HEK293 (cell line): ENCODE measurements around the gene ALDH18A1.
A peak's percentile ranks its signal among the peaks of the same experiment; 100 is the strongest.

ENCODE experiments used
- CTCF ChIA-PET: fragments of 350-600 bp; formaldehyde crosslinking; extraction: SDS; loops from one replicate; lab custom pipeline; 2021; ENCODE audit warnings: antibody characterized with exemption; lab: Yijun Ruan, JAX
- POLR2A ChIA-PET: fragments of 300-600 bp; formaldehyde crosslinking; extraction: SDS; loops from one replicate; lab custom pipeline; 2020; ENCODE audit warnings: antibody characterized with exemption, inconsistent platforms; lab: Yijun Ruan, JAX
- H3K27ac ChIP-seq: fragments of 200-500 bp; sonication (Bioruptor generic); 2 replicates; pipeline ENCODE4 v1.5.1; 2014; ENCODE audit warnings: low read depth, low read length, control low read depth, inconsistent platforms; ENCODE audit errors: extremely low read depth
- H3K36me3 ChIP-seq, 2 experiments: fragments of 200-500 bp in 1 of 2; sonication (Bioruptor generic) in 1 of 2; 1 replicate in 1 of 2; 2 replicates in 1 of 2; pipeline ENCODE4 v1.5.1; 2014 to 2017; ENCODE audit warnings: inconsistent platforms in 2 of 2, low read length in 2 of 2; ENCODE audit not compliant: control insufficient read depth in 2 of 2, insufficient read depth in 1 of 2
- H3K4me1 ChIP-seq: fragments of 200-500 bp; sonication (Bioruptor generic); 2 replicates; pipeline ENCODE4 v1.5.1; 2014; ENCODE audit warnings: mild to moderate bottlenecking, low read length, inconsistent platforms; ENCODE audit not compliant: control insufficient read depth, insufficient read depth
- H3K4me3 ChIP-seq: 2 replicates; pipeline ENCODE4 v1.5.1; 2011; ENCODE audit warnings: low read depth, mild to moderate bottlenecking, control low read depth, low read length, moderate library complexity
- H3K9me3 ChIP-seq: fragments of 200-500 bp; sonication (Bioruptor generic); 2 replicates; pipeline ENCODE4 v1.5.1; 2014; ENCODE audit warnings: low read depth, low read length, inconsistent platforms; ENCODE audit not compliant: control insufficient read depth, insufficient read depth
- IKZF3 ChIP-seq: fragments of 450-650 bp; IDR thresholded peaks from 2 replicates; pipeline ENCODE4 v1.5.0; 2018; ENCODE audit warnings: missing biosample characterization, mild to moderate bottlenecking, missing genetic modification characterization, moderate library complexity
- KLF8 ChIP-seq: fragments of 450-650 bp; formaldehyde crosslinking; IDR thresholded peaks from 2 replicates; pipeline ENCODE4 v1.5.1; 2016; ENCODE audit warnings: missing biosample characterization, missing genetic modification characterization
- SP7 ChIP-seq: fragments of 450-650 bp; formaldehyde crosslinking; IDR thresholded peaks from 2 replicates; pipeline ENCODE4 v1.5.1; 2016; ENCODE audit warnings: missing biosample characterization, missing genetic modification characterization
- ZBTB49 ChIP-seq: fragments of 450-650 bp; formaldehyde crosslinking; IDR thresholded peaks from 2 replicates; pipeline ENCODE4 v1.5.1; 2016; ENCODE audit warnings: missing biosample characterization, missing genetic modification characterization, low read depth
- ZNF138 ChIP-seq: fragments of 450-650 bp; formaldehyde crosslinking; IDR thresholded peaks from 2 replicates; pipeline ENCODE4 v1.5.1; 2016; ENCODE audit warnings: missing biosample characterization, missing genetic modification characterization, borderline replicate concordance
- ZNF140 ChIP-seq: fragments of 450-650 bp; formaldehyde crosslinking; IDR thresholded peaks from 2 replicates; pipeline ENCODE4 v1.5.1; 2016; ENCODE audit warnings: missing biosample characterization, missing genetic modification characterization
- ZNF146 ChIP-seq: fragments of 450-650 bp; formaldehyde crosslinking; IDR thresholded peaks from 2 replicates; pipeline ENCODE4 v1.5.1; 2016; ENCODE audit warnings: missing biosample characterization, missing genetic modification characterization
- ZNF16 ChIP-seq: fragments of 450-650 bp; formaldehyde crosslinking; IDR thresholded peaks from 2 replicates; pipeline ENCODE4 v1.5.1; 2016; ENCODE audit warnings: low read depth, missing biosample characterization, missing genetic modification characterization
- ZNF18 ChIP-seq: fragments of 450-650 bp; formaldehyde crosslinking; IDR thresholded peaks from 2 replicates; pipeline ENCODE4 v1.5.1; 2016; ENCODE audit warnings: missing biosample characterization, missing genetic modification characterization
- ZNF214 ChIP-seq: fragments of 450-650 bp; formaldehyde crosslinking; IDR thresholded peaks from 2 replicates; pipeline ENCODE4 v1.5.1; 2017; ENCODE audit warnings: missing biosample characterization, mild to moderate bottlenecking, missing genetic modification characterization, borderline replicate concordance
- ZNF274 ChIP-seq, 2 experiments: fragments of 200-500 bp in 1 of 2; fragments of 450-650 bp in 1 of 2; sonication (Bioruptor generic) in 1 of 2; formaldehyde crosslinking in 1 of 2; IDR thresholded peaks; 2 replicates each; pipeline versions ENCODE4 v1.5.1 to v1.6.1; 2014 to 2016; ENCODE audit warnings: borderline replicate concordance in 1 of 2, inconsistent platforms in 1 of 2, low read length in 1 of 2, missing biosample characterization in 1 of 2, missing genetic modification characterization in 1 of 2
- ZNF513 ChIP-seq: fragments of 450-650 bp; IDR thresholded peaks from 2 replicates; pipeline ENCODE4 v1.5.1; 2018; ENCODE audit warnings: missing biosample characterization, missing genetic modification characterization
- ZNF555 ChIP-seq: fragments of 450-650 bp; formaldehyde crosslinking; conservative IDR thresholded peaks from 2 replicates; pipeline ENCODE4 v1.5.1; 2017; ENCODE audit warnings: missing biosample characterization, mild to moderate bottlenecking, missing genetic modification characterization, inconsistent platforms
- ZNF600 ChIP-seq: fragments of 450-650 bp; formaldehyde crosslinking; IDR thresholded peaks from 2 replicates; pipeline ENCODE4 v1.5.1; 2016; ENCODE audit warnings: missing biosample characterization, missing genetic modification characterization
- ZNF654 ChIP-seq: fragments of 450-650 bp; formaldehyde crosslinking; IDR thresholded peaks from 2 replicates; pipeline ENCODE4 v1.5.1; 2016; ENCODE audit warnings: low read depth, missing biosample characterization, missing genetic modification characterization
- ZNF660 ChIP-seq: fragments of 450-650 bp; IDR thresholded peaks from 2 replicates; pipeline ENCODE4 v1.5.1; 2018; ENCODE audit warnings: missing biosample characterization, mild to moderate bottlenecking, missing genetic modification characterization
- ZNF777 ChIP-seq: fragments of 450-650 bp; formaldehyde crosslinking; IDR thresholded peaks from 2 replicates; pipeline ENCODE4 v1.5.1; 2017; ENCODE audit warnings: missing biosample characterization, missing genetic modification characterization, borderline replicate concordance
- TF ChIP-seq, protein P1 (sequence below): fragments of 450-650 bp; formaldehyde crosslinking; IDR thresholded peaks from 2 replicates; pipeline ENCODE4 v1.5.1; 2016; ENCODE audit warnings: missing biosample characterization, missing genetic modification characterization
- TF ChIP-seq, protein P2 (sequence below): fragments of 450-650 bp; formaldehyde crosslinking; IDR thresholded peaks from 2 replicates; pipeline ENCODE4 v1.5.1; 2017; ENCODE audit warnings: missing biosample characterization, missing genetic modification characterization
- TF ChIP-seq, protein P3 (sequence below): fragments of 450-650 bp; formaldehyde crosslinking; IDR thresholded peaks from 2 replicates; pipeline ENCODE4 v1.5.1; 2016; ENCODE audit warnings: missing biosample characterization, missing genetic modification characterization

Gene ALDH18A1

DNA sequence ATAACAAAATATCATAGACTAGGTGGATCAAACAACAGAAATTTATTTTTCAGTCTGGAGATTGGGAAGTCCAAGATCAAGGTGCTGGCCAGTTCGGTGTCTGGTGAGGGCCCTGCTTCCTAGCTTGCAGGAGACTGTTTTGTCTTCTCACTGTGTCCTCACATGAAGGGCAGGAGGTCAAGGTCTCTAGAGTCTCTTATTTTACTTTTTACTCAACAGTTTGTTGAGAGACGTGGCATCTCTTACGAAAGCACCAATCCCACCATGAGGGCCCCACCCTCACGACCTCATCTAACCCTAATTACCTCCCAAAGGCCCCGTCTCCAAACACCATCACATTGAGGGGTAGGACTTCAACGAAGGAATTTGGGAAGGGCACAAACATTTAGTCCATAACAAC, 54.1 kb downstream of the ALDH18A1 start:
- Histone ChIP-seq H3K4me3 (no peak overlapping the region), H3K27ac (no peak overlapping the region), H3K4me1 (no peaks in the 10 kb centered on the region), H3K9me3 (no peaks in the 10 kb centered on the region), H3K36me3 (peaks cover 7 to 28% of the 10 kb centered on the region in 2 experiments)
- CTCF ChIA-PET = interaction anchor here (0.6 to 10.0 kb wide), 12 partner anchors 10 to 992 kb away, joined by 3 to 213 read pairs (median 8); no protein-coding TSS in a partner anchor
- POLR2A ChIA-PET = no interaction called here
- TF ChIP-seq ZNF146 = no peak
- no peak for TF ChIP-seq ZNF274 (IDR thresholded peaks at IDR 0.05; ENCODE audit: low read length)
- no peak for TF ChIP-seq ZNF274 (tag by site-specific recombination; IDR thresholded peaks at IDR 0.05; ENCODE audit: borderline replicate concordance)
- TF ChIP-seq ZNF777 = no peak
- no peak for TF ChIP-seq ZNF18 (tag by site-specific recombination)
- no peak for TF ChIP-seq KLF8 (tag by site-specific recombination)
- no peak for TF ChIP-seq ZNF555
- TF ChIP-seq ZNF214 (tag by site-specific recombination) = no peak
- TF ChIP-seq ZNF140 (tag by site-specific recombination) = no peak
- no peak for TF ChIP-seq ZNF138
- TF ChIP-seq, protein P1, sequence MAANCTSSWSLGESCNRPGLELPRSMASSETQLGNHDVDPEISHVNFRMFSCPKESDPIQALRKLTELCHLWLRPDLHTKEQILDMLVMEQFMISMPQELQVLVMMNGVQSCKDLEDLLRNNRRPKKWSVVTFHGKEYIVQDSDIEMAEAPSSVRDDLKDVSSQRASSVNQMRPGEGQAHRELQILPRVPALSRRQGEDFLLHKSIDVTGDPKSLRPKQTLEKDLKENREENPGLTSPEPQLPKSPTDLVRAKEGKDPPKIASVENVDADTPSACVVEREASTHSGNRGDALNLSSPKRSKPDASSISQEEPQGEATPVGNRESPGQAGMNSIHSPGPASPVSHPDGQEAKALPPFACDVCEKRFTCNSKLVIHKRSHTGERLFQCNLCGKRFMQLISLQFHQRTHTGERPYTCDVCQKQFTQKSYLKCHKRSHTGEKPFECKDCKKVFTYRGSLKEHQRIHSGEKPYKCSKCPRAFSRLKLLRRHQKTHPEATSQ (tag by site-specific recombination) = no peak

DNA sequence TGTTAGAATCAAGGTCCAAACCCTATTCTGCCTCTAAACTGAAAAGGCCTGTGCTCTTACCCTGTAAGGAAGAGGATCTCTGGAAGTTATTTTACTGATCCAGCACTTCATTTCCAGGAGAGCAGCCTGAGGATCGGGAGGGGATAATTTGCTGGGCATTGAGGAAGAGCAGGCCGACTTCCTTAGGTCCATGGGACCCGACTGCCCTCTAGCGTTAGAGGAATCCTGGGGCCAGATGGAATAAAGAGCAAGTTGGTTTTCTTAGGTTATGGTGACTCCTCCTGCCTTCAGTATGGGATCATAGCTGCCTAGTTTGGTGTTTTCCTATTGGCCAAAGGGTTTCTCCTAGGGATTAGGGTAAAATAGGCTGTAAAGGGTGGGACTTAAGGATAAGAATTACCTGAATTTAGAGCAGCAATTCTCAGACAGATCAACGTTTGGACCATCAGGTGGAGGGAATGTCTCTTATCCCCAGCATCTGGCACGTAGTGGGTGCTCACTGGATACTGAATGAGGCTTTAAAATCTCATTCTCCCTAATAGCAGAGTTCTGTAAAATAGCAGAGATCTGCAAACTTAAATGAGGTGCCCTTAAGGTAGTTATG, 55.3 kb downstream of the ALDH18A1 start:
- Histone ChIP-seq H3K4me1 (no peaks in the 10 kb centered on the region), H3K27ac (no peak overlapping the region), H3K4me3 (no peak overlapping the region), H3K36me3 (peaks cover 0 to 17% of the 10 kb centered on the region in 2 experiments; a peak in 1 of 3 replicates), H3K9me3 (no peaks in the 10 kb centered on the region)
- ChIA-PET POLR2A (no interaction called here), CTCF (interaction anchor here (0.5 to 10.0 kb wide), 23 partner anchors 9 to 468 kb away, joined by 3 to 213 read pairs (median 4); no protein-coding TSS in a partner anchor)
- TF ChIP-seq ZNF16 = no peak
- TF ChIP-seq SP7 (tag by site-specific recombination) = 0 out of 2 replicates have a peak, but pooled peaks have one; percentile 14
- TF ChIP-seq IKZF3 (tag by site-specific recombination) = peak; percentile 87
- TF ChIP-seq, protein P2, sequence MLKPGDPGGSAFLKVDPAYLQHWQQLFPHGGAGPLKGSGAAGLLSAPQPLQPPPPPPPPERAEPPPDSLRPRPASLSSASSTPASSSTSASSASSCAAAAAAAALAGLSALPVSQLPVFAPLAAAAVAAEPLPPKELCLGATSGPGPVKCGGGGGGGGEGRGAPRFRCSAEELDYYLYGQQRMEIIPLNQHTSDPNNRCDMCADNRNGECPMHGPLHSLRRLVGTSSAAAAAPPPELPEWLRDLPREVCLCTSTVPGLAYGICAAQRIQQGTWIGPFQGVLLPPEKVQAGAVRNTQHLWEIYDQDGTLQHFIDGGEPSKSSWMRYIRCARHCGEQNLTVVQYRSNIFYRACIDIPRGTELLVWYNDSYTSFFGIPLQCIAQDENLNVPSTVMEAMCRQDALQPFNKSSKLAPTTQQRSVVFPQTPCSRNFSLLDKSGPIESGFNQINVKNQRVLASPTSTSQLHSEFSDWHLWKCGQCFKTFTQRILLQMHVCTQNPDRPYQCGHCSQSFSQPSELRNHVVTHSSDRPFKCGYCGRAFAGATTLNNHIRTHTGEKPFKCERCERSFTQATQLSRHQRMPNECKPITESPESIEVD (tag by site-specific recombination) = no peak
- peak; percentile 99 for TF ChIP-seq ZNF654 (tag by site-specific recombination)
- peak; percentile 58; the same call in 1 of the 2 replicates for TF ChIP-seq ZNF660 (tag by site-specific recombination)
- TF ChIP-seq, protein P3, sequence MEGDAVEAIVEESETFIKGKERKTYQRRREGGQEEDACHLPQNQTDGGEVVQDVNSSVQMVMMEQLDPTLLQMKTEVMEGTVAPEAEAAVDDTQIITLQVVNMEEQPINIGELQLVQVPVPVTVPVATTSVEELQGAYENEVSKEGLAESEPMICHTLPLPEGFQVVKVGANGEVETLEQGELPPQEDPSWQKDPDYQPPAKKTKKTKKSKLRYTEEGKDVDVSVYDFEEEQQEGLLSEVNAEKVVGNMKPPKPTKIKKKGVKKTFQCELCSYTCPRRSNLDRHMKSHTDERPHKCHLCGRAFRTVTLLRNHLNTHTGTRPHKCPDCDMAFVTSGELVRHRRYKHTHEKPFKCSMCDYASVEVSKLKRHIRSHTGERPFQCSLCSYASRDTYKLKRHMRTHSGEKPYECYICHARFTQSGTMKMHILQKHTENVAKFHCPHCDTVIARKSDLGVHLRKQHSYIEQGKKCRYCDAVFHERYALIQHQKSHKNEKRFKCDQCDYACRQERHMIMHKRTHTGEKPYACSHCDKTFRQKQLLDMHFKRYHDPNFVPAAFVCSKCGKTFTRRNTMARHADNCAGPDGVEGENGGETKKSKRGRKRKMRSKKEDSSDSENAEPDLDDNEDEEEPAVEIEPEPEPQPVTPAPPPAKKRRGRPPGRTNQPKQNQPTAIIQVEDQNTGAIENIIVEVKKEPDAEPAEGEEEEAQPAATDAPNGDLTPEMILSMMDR = peak; percentile 87; the same call in 1 of the 2 replicates
- TF ChIP-seq ZNF513 = peak; percentile 83
- TF ChIP-seq ZNF600 = 0 out of 2 replicates have a peak, but pooled peaks have one; percentile 32
- no peak for TF ChIP-seq ZBTB49 (tag by site-specific recombination)
